Measurements from ENCODE around the gene NRG2.

NRG2 gene

GRCh38 chr5:139926797-139927503 lies 116.1 kb downstream of the NRG2 start:
- no peak for DNase-seq

- DNase-seq = no peak
Measured at GRCh38 chr5:139925650-139926640, 117.2 kb downstream of the NRG2 start.

GRCh38 chr5:139925216-139925562 lies 117.9 kb downstream of the NRG2 start:
- no peak for DNase-seq

- DNase-seq = no peak
Measured at GRCh38 chr5:139924294-139925215, 118.5 kb downstream of the NRG2 start.

- no peak for DNase-seq
Measured at GRCh38 chr5:139919308-139919707, 123.8 kb downstream of the NRG2 start.

GRCh38 chr5:139915834-139916233 lies 127.3 kb downstream of the NRG2 start:
- no peak for DNase-seq

GRCh38 chr5:139915266-139915665 lies 127.8 kb downstream of the NRG2 start:
- DNase-seq = no peak

GRCh38 chr5:139914218-139914807 lies 128.8 kb downstream of the NRG2 start:
- no peak for DNase-seq

GRCh38 chr5:139912804-139913203 lies 130.3 kb downstream of the NRG2 start:
- DNase-seq = no peak

- no peak for DNase-seq
Measured at GRCh38 chr5:139912158-139912557, 130.9 kb downstream of the NRG2 start.

- no peak for DNase-seq
Measured at GRCh38 chr5:139911425-139912120, 131.5 kb downstream of the NRG2 start.

- DNase-seq = no peak
Measured at GRCh38 chr5:139910901-139911300, 132.2 kb downstream of the NRG2 start.

- no peak for DNase-seq
Measured at GRCh38 chr5:139910036-139910435, 133.1 kb downstream of the NRG2 start.

- DNase-seq = no peak
Measured at GRCh38 chr5:139908749-139909148, 134.3 kb downstream of the NRG2 start.

- DNase-seq = no peak
Measured at GRCh38 chr5:139906661-139907060, 136.4 kb downstream of the NRG2 start.

- peak; percentile 1 for DNase-seq
Measured at GRCh38 chr5:139904816-139905661, 138.1 kb downstream of the NRG2 start.

GRCh38 chr5:139904566-139904815 lies 138.6 kb downstream of the NRG2 start:
- no peak for DNase-seq

GRCh38 chr5:139903795-139904565 lies 139.1 kb downstream of the NRG2 start:
- DNase-seq = no peak

GRCh38 chr5:139903450-139903794 lies 139.7 kb downstream of the NRG2 start:
- DNase-seq = no peak

GRCh38 chr5:139901986-139902385 lies 141.1 kb downstream of the NRG2 start:
- DNase-seq = no peak

GRCh38 chr5:139901251-139901575 lies 141.9 kb downstream of the NRG2 start:
- no peak for DNase-seq
